Tibial nerve (tissue), 4 donors: ENCODE measurements around the gene KIF26A. TPM values are rescaled to one million over a fixed set of nuclear protein-coding genes. Genes with fewer than 3 reads are reported as not detected.
"Not testable (repeated sequence)": the region's sequence is repeated elsewhere in the genome, so short reads cannot be mapped to it uniquely, and the experiment has no call there.

Source experiments
- DNase-seq, 2 donors: peaks; one replicate each; pipeline ENCODE4 v3.0.0-alpha.2; 2019; ENCODE audit warnings: low spot score in 2 of 2
- H3K27ac ChIP-seq, 4 donors: fragments of 200-600 bp; sonication (generic) in 3 of 4; one replicate each; pipeline ENCODE4 v1.5.1; 2017 to 2019; ENCODE audit warnings: mild to moderate bottlenecking in 1 of 4
- H3K27me3 ChIP-seq, 2 donors: fragments of 200-600 bp; sonication (generic) in 1 of 2; one replicate each; pipeline versions ENCODE4 v1.5.1 to v1.6.0; 2017 to 2019
- H3K36me3 ChIP-seq, 3 donors: fragments of 200-600 bp; sonication (generic); one replicate each; pipeline ENCODE4 v1.5.1; 2018 to 2019
- H3K4me1 ChIP-seq, 4 donors: fragments of 200-600 bp; sonication (generic) in 3 of 4; one replicate each; pipeline ENCODE4 v1.5.1; 2017 to 2019
- H3K4me3 ChIP-seq, 4 donors: fragments of 200-600 bp; sonication (generic) in 3 of 4; one replicate each; pipeline ENCODE4 v1.5.1; 2017 to 2019; ENCODE audit warnings: mild to moderate bottlenecking in 1 of 4, moderate library complexity in 1 of 4
- H3K9me3 ChIP-seq, 4 donors: fragments of 200-600 bp; sonication (generic) in 3 of 4; one replicate each; pipeline ENCODE4 v1.5.1; 2017 to 2019
- EP300 ChIP-seq, 2 donors: sonication (generic); formaldehyde crosslinking; IDR thresholded peaks; one replicate each; pipeline ENCODE4 v1.6.1; 2017; ENCODE audit warnings: antibody characterized with exemption in 2 of 2, mild to moderate bottlenecking in 1 of 2
- POLR2A ChIP-seq, 2 donors: fragments of 450-650 bp; IDR thresholded peaks; one replicate each; pipeline ENCODE4 v1.6.1; 2017; ENCODE audit warnings: antibody characterized with exemption in 2 of 2, mild to moderate bottlenecking in 2 of 2, moderate library complexity in 2 of 2
- WGBS, 2 donors: methylation state at CpG; one replicate each; pipeline ENCODE4 v1.1.5; 2018; 5-methylcytosine and 5-hydroxymethylcytosine counted together
- total RNA-seq, 4 donors: library from RNA; depleted of rRNA; stranded (reverse); fragments of >200 nt; gene quantifications; one replicate each; pipeline ENCODE4 v1.1.0, GENCODE V29; 2016
- TF ChIP-seq, protein P1 (sequence below), 5 experiments: fragments of 200-600 bp in 3 of 5; fragments of 450-650 bp in 2 of 5; sonication (generic) in 3 of 5; IDR thresholded peaks; one replicate each; pipeline ENCODE4 v1.5.1; 2016 to 2019; ENCODE audit warnings: antibody characterized with exemption in 5 of 5, mild to moderate bottlenecking in 3 of 5, moderate library complexity in 2 of 5

Gene KIF26A
- total RNA-seq, 4 donors from 2014 or later: 2.6 to 4.2 (median 3.3) TPM

DNA sequence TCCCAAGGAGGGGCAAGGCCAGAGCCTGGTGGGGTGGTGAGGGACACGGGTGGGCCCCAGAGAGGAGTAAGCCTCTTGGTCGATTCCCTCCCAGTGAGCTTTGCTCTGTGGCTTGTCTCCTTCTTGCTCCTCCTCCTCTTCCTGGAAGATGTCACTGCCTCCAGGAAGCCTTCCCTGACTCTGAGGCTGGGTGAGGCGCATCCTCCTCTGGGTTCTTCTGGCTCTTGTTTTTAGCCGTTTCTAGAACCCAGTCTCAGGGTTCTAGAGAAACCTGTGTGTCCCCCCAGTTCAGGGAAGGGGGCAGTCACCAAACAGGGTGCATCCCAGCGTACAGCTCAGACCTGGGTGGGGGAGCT, 12.6 kb downstream of the KIF26A start:
- DNase-seq: no peak
- Histone ChIP-seq H3K27ac (no peak overlapping the region), H3K4me1 (peaks cover 0 to 33% (median 0%) of the 10 kb centered on the region in 4 donors), H3K27me3 (peaks cover 0 to 3% of the 10 kb centered on the region in 2 donors), H3K4me3 (no peak overlapping the region), H3K36me3 (no peaks in the 10 kb centered on the region), H3K9me3 (no peaks in the 10 kb centered on the region)
- 85 to 89% methylated on average over 3 to 5 of the region's 5 CpGs for WGBS, 2 donors
- TF ChIP-seq, protein P1, sequence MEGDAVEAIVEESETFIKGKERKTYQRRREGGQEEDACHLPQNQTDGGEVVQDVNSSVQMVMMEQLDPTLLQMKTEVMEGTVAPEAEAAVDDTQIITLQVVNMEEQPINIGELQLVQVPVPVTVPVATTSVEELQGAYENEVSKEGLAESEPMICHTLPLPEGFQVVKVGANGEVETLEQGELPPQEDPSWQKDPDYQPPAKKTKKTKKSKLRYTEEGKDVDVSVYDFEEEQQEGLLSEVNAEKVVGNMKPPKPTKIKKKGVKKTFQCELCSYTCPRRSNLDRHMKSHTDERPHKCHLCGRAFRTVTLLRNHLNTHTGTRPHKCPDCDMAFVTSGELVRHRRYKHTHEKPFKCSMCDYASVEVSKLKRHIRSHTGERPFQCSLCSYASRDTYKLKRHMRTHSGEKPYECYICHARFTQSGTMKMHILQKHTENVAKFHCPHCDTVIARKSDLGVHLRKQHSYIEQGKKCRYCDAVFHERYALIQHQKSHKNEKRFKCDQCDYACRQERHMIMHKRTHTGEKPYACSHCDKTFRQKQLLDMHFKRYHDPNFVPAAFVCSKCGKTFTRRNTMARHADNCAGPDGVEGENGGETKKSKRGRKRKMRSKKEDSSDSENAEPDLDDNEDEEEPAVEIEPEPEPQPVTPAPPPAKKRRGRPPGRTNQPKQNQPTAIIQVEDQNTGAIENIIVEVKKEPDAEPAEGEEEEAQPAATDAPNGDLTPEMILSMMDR (IDR thresholded peaks at IDR 0.05): no peak

GRCh38 chr14:104151566-104152245, 13.3 kb downstream of the KIF26A start:
- H3K27ac ChIP-seq: no peak overlapping the region
- 74 to 84% methylated on average over 22 to 32 of the region's 34 CpGs for WGBS, 2 donors

GRCh38 chr14:104152246-104152575, 13.8 kb downstream of the KIF26A start:
- no peak for DNase-seq
- Histone ChIP-seq H3K27ac (no peak overlapping the region), H3K36me3 (no peaks in the 10 kb centered on the region), H3K4me1 (peaks cover 0 to 33% (median 0%) of the 10 kb centered on the region in 4 donors), H3K4me3 (no peak overlapping the region), H3K27me3 (peaks cover 0 to 3% of the 10 kb centered on the region in 2 donors), H3K9me3 (no peaks in the 10 kb centered on the region)
- WGBS, 2 donors: 88% methylated on average over 12 of the region's 14 CpGs; no CpG with 5 or more reads in 1 of the 2 donors
- no peak for TF ChIP-seq POLR2A (IDR thresholded peaks at IDR 0.05)
- no peak for TF ChIP-seq EP300 (IDR thresholded peaks at IDR 0.05)
- TF ChIP-seq, protein P1 (IDR thresholded peaks at IDR 0.05): no peak

More at GRCh38 chr14:104151566-104152245, 13.3 kb downstream of the KIF26A start:
- no peak for TF ChIP-seq POLR2A (IDR thresholded peaks at IDR 0.05)
- TF ChIP-seq EP300 (IDR thresholded peaks at IDR 0.05): no peak
- TF ChIP-seq, protein P1 (IDR thresholded peaks at IDR 0.05): no peak
- Histone ChIP-seq H3K36me3 (no peaks in the 10 kb centered on the region), H3K4me3 (no peak overlapping the region), H3K9me3 (no peaks in the 10 kb centered on the region), H3K4me1 (peaks cover 0 to 33% (median 0%) of the 10 kb centered on the region in 4 donors), H3K27me3 (peaks cover 0 to 3% of the 10 kb centered on the region in 2 donors)
- DNase-seq: no peak

GRCh38 chr14:104152686-104153393, 14.5 kb downstream of the KIF26A start:
- Histone ChIP-seq H3K27me3 (peaks cover 0 to 3% of the 10 kb centered on the region in 2 donors), H3K9me3 (no peaks in the 10 kb centered on the region), H3K4me1 (peaks cover 0 to 33% (median 0%) of the 10 kb centered on the region in 4 donors), H3K27ac (no peak overlapping the region), H3K36me3 (no peaks in the 10 kb centered on the region), H3K4me3 (no peak overlapping the region)
- WGBS, 2 donors: 86 to 89% methylated on average over 19 to 20 of the region's 21 CpGs
- TF ChIP-seq EP300 (IDR thresholded peaks at IDR 0.05) (no peak), POLR2A (IDR thresholded peaks at IDR 0.05) (no peak)
- TF ChIP-seq, protein P1 (IDR thresholded peaks at IDR 0.05): no peak
- DNase-seq: no peak

DNA sequence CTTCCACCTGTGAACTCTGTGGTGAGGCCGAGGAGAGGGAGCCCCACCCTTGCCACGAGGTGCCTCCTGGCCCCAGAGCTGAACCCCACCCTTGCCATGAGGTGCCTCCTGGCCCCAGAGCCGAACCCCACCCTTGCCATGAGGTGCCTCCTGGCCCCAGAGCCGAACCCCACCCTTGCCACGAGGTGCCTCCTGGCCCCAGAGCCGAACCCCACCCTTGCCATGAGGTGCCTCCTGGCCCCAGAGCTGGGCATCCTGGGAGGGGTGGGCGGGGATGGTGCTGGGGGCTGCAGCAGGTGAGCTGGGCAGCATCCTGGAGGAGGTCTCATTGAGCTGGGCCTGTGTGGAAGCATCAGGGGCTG, 15.0 kb downstream of the KIF26A start:
- H3K27me3 ChIP-seq, H3K27ac ChIP-seq, H3K9me3 ChIP-seq, H3K36me3 ChIP-seq, H3K4me3 ChIP-seq, DNase-seq: not testable (repeated sequence)
- H3K4me1 ChIP-seq: peaks cover 0 to 29% (median 0%) of the 10 kb centered on the region in 4 donors
- 65 to 78% methylated on average over 5 of the region's 7 CpGs for WGBS, 2 donors
